HG02642 (cell line): ENCODE results near the gene SEC23IP.
"Not testable (repeated sequence)": the region's sequence is repeated elsewhere in the genome, so short reads cannot be mapped to it uniquely, and the experiment has no call there.

Experiments
- ATAC-seq: cut with Tn5 transposase; IDR thresholded peaks from one replicate; pipeline ENCODE4 v1.9.1; 2021; ENCODE audit warnings: mild to moderate bottlenecking; ENCODE audit not compliant: unreplicated experiment, poor library complexity

The SEC23IP gene

DNA sequence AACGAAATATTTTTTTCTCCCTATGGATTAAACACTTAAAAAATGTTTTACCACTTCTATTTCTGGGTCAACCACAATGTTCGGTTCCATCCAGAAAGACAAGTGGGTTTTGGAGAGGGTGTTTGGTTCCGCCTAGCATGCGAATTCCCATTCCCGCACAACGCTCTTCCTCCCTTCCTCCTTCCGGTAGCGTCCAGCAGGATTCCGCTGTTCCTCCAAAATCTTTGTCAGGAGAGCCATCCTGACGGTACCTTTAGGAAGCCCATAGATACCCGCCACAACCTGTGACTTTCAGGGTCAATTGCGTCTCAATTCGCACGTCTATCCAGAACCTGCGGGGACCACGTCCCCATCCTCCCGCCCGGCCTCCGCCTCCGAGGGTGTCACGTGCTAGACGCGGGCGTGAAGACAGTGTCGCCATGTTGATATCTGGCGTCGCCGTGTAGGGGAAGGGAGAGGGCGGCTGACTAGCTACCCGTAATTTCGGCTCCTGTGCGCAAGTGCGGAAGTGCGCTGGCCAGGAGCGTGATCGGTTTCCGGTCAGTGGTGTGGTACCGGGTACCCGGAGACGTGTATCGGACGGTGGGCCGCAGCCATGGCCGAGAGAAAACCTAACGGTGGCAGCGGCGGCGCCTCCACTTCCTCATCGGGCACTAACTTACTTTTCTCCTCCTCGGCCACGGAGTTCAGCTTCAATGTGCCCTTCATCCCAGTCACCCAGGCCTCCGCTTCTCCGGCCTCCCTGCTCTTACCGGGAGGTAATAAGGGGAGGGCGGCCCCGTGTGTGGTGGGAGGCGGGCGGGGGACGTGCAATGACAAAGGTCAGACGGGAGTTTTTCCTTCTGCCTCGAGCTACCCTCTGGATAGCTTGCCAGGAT lies at the start of gene SEC23IP:
Gene SEC23IP, plus strand, starts transcription at position 543 of the 878 bp plus-strand sequence. Its CDS starts 53 bp downstream, at position 596.
- ATAC-seq = peak; percentile 99

- ATAC-seq = no peak
Measured at GRCh38 chr10:119845656-119846055, 46.9 kb upstream of the SEC23IP start.

- ATAC-seq = no peak
Measured at GRCh38 chr10:119849031-119849789, 43.3 kb upstream of the SEC23IP start.

GRCh38 chr10:119849944-119850343 lies 42.6 kb upstream of the SEC23IP start:
- no peak for ATAC-seq

GRCh38 chr10:119852277-119852676 lies 40.3 kb upstream of the SEC23IP start:
- ATAC-seq = no peak

DNA sequence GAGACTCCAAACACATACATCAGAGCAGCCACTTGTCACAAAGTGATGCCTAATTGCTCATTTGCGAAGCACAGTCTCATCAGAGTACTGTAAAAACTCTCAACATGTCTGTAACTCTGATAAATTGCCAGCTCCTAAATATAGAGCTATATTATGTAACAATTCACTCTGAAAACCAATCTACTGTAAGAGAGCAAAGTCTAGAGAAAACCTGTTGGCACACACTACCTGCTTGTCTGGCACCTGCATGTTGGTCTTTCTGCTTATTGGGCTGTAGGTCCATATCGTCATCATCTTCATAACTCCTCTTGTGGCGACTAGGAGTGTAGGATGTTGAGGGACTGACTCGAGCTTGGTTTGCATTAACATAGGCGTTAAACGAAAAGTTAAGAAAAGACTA lies 39.7 kb upstream of the SEC23IP start:
- ATAC-seq = no peak

DNA sequence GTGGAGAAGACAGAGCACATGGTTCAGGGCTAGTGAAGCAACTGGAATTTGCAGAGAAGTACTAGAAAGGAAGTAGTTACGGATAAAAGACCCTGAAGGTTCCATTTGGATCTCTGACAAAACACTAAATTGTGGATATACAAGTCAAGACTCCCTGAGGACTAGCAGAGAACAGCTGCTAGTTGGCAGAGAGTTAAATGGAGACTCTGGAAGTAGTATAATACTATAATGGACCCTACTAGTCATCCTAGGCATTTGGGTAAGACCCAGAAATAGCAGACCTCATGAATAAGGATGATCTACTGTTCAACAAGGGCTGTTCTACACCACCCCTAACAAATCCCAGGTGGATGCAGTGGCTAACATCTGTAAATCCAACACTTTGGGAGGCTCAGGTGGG lies 39.0 kb upstream of the SEC23IP start:
- no peak for ATAC-seq

DNA sequence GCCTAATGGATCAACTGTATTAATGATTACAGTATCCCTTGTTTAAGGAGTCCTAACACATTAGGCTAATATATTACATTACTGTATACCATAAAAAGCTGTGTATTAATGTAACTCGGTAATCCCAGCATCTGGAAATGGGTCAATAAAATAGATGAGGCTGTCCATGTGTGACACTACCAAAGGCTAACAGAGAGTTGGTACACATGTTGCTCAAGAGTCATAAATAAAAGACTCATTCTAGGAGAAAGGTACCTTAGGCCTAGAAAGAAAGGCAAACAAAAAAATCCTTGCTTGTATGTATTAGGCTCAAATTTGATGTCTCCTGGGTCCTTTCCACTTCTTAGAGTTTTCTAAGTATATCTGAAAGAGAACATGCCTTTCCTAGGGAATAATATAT lies 34.5 kb upstream of the SEC23IP start:
- no peak for ATAC-seq

GRCh38 chr10:119859420-119860258 lies 32.9 kb upstream of the SEC23IP start:
- ATAC-seq = no peak

GRCh38 chr10:119860866-119861607 lies 31.5 kb upstream of the SEC23IP start:
- ATAC-seq = no peak

DNA sequence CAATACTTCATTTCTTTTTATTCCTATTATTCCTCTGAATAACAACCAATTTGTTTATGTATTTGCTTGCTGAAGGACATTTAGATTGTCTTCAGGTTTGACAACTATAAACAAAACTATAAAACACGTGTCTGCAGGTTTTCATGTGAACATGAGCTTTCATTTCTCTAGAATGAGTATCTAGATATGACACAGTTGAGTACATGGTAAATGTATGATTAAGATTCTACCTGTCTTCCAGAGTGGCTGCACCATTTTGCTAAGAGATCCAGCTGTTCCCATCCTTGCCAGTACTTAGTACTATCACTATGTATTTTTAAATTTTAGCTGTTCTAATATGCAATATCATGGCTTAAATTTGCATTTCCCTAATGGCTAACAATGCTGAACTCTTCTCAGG lies 30.0 kb upstream of the SEC23IP start:
- no peak for ATAC-seq

DNA sequence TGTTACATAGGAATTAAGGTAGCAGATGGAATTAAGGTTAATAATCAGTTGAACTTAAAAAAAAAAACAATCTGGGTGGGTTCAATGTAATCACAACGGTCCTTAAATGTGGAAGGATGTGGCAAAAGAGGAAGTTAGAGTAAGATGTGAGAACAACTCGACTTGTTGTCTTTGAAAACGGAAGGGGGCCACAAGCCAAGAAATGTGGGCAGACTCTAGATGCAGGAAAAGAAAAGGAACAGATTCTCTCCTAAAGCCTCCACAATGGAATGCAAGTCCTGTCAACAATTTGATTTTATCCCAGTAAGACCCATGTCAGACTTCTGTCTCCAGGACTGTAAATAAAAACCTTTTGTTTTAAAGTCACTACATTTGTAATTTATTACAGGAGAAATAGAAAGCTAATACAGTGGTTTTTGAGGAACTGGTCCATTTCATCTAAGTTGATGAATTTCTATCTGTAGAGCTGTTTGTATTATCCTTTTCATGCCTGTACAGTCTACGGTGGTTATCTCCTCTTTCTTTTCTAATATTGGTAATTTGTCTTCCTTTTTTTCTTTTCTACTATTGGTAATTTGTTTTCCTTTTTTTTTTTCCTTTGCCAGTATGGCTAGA lies 28.5 kb upstream of the SEC23IP start:
- no peak for ATAC-seq

DNA sequence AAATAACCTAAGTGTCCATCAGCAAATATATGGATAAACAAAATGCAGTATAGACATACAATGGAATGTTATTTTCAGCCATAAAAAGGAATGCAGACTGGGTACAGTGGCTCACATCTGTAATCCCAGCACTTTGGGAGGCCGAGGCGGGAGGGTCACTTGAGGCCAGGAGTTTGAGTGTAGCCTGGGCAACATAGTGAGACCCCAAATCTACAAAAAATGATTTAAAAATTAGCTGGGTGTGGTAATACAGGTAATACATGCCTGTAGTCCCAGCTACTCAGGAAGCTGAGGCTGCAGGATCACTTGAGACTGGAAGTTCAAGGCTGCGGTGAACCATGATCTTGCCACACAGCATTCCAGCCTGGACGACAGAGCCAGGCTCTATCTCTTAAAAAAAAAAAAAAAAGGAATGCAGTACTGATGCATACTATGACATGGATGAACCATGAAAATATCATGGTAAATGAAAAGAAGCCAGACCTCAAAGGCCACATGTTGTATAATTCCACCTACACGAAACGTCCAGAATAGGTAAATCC lies 26.8 kb upstream of the SEC23IP start:
- ATAC-seq = no peak

DNA sequence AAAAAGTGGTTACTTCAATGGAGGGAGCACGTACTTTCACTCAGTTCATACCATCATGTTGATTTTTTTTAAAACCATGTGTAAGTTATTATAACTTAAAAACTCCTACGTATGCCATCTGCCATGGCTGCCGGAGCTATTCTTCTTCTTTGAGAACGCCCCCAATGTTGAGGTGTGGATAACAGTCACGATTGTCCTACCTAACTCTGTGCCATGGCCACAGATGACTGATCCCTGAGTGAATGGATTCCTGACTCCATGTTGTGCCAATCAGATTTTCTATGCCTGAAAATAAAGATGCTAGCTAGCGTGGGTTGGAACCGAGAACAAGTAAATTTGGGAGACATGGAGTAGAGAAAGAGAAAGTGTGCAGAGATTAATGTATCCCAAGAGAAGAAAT lies 25.2 kb upstream of the SEC23IP start:
- ATAC-seq = no peak

DNA sequence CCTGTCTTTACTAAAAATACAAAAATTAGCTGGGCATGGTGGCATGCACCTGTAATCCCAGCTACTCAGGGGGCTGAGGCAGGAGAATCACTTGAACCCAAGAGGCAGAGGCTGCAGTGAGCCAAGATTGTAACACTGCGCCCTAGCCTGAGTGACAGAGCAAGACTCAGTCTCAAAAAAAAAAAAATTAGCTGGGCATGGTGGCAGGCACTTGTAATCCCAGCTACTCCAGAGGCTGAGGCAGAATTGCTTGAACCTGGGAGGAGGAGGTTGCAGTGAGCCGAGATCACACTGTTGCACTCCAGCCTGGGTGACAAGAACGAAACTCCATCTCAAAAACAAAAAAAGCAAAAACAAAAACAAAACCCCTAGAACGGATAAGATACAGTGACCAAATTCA lies 23.1 kb upstream of the SEC23IP start:
- not testable (repeated sequence) for ATAC-seq

DNA sequence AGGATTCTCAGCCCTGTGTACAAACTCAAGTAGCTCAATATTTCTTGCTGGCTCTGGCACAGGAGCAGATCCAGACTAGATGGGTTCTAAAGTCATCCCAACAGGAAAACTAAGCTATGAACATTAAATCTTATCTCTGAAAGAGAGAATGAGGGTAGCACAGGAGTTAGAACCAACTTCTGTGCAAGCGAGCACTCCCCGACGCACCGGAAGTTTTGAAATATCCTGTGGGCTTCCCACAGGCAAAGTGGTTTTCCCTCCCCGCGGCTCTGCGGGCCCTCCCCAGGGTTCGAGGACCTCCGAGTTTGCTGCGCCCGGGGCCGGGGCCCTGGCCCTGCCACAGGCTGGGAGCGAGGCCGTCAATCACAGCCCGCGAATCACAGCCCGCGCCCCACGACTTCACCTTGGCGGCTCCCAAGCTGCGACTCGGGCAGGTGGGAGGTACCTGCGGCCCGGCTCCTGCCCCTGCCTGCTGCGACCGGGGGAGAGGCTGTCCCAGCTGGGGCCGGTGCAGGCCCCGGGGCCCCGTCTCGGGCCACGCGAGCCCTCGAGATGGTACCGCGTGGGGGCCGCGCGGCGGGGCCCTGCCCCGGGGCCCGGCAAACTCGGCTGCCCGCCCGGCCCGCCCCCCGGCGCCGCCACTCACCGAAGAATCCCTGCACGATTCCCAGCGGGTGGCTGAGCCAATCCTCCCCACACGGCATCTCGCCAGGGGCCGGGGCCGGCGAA lies 20.5 kb upstream of the SEC23IP start:
- ATAC-seq = peak; percentile 41

DNA sequence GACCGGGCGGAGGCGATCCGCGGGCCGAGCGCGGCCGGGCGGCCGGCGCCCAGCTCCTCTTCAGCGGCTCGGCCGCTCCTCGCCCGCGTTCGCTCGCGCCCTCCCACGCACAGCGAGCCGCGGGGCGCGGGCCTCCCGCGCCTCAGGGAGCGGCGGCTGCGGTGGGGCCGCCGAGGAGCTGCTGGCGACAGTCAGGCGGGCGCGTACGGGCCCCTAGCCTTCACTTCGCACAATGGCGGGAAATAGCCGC lies 20.0 kb upstream of the SEC23IP start, which contains the start of gene MCMBP:
Gene MCMBP, minus strand, starts transcription at position 234 of the 250 bp plus-strand sequence. CDS start 259 bp downstream, outside the sequence.
- peak; percentile 31 for ATAC-seq

DNA sequence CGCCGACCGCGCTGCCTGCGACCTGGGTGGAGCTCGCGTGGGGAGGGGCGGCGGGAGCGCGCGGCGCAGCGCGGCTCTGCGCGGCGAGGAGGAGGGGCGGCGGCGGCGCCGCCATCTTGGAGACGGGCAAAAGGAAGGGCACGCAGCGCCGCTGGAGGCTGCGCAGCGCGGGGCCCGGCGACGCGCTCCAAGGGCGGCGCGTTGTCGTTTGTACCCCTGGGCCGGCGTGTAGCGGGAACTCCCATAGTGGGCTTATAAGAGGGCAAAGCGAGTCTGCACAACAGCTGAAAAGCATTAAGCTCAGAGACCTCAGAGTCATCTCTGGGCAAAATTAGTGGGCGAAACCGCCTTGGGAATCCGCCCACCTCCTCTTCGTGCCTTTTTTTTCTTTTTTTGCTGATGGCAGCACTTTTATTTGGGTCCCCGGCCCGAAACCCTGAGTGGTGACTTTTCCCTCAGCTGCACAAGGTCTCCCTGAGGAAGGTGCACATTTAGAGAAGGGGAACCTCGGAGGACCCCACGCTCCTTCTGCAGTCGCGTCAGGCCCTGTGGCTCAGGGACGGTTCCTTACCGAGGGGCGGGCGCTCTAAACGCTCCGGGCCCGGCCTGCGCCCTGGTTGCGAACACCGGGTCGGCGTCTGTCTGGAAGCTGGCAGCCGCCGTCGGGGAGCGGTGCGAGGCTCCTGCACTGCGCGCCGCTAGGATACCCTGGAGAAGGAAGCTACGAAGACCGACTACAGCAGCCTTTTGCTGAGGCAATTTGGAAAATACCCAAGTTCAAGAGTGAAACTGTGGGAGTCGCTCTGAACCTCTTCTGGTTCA lies 19.5 kb upstream of the SEC23IP start:
- peak; percentile 87 for ATAC-seq
